MM.1S (cell line): ENCODE results near the gene TBC1D9B.

Source experiments
- EZH2 ChIP-seq: fragments of 300-600 bp; sonication (generic); optimal IDR thresholded peaks from 2 replicates; pipeline ENCODE3; 2017; ENCODE audit warnings: low read depth, mild to moderate bottlenecking, antibody characterized with exemption, low read length, mixed read lengths
- TF ChIP-seq, protein P1 (sequence below): fragments of 300-600 bp; sonication (generic); IDR thresholded peaks from 2 replicates; pipeline ENCODE4 v1.5.1; 2016; ENCODE audit warnings: antibody characterized with exemption, low read length, mixed read lengths

- TF ChIP-seq, protein P1, sequence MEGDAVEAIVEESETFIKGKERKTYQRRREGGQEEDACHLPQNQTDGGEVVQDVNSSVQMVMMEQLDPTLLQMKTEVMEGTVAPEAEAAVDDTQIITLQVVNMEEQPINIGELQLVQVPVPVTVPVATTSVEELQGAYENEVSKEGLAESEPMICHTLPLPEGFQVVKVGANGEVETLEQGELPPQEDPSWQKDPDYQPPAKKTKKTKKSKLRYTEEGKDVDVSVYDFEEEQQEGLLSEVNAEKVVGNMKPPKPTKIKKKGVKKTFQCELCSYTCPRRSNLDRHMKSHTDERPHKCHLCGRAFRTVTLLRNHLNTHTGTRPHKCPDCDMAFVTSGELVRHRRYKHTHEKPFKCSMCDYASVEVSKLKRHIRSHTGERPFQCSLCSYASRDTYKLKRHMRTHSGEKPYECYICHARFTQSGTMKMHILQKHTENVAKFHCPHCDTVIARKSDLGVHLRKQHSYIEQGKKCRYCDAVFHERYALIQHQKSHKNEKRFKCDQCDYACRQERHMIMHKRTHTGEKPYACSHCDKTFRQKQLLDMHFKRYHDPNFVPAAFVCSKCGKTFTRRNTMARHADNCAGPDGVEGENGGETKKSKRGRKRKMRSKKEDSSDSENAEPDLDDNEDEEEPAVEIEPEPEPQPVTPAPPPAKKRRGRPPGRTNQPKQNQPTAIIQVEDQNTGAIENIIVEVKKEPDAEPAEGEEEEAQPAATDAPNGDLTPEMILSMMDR = no peak
- no peak for TF ChIP-seq EZH2
Measured at GRCh38 chr5:179906294-179906794, 1.4 kb downstream of the TBC1D9B start.
